Progenitor cell of endocrine pancreas (in vitro differentiated cells): ENCODE results near the gene FLYWCH1. TPM values are rescaled to one million over a fixed set of nuclear protein-coding genes. Genes with fewer than 3 reads are reported as not detected.

ENCODE experiments used
- DNase-seq: peaks from one replicate; pipeline ENCODE4 v3.0.0; 2021; ENCODE audit warnings: low spot score; ENCODE audit not compliant: unreplicated experiment
- H3K27ac Mint-ChIP-seq: 2 replicates; pipeline ENCODE4 v1.8.0; 2021; ENCODE audit warnings: mild to moderate bottlenecking, moderate library complexity, mixed read lengths
- H3K27me3 Mint-ChIP-seq: 2 replicates; pipeline ENCODE4 v1.8.0; 2021; ENCODE audit warnings: mixed read lengths
- H3K36me3 Mint-ChIP-seq: 2 replicates; pipeline ENCODE4 v1.8.0; 2022; ENCODE audit warnings: mixed read lengths; ENCODE audit not compliant: insufficient read depth
- H3K4me1 Mint-ChIP-seq: 2 replicates; pipeline ENCODE4 v1.8.0; 2021; ENCODE audit warnings: low read depth, mixed read lengths
- H3K4me3 Mint-ChIP-seq: 2 replicates; pipeline ENCODE4 v1.8.0; 2021; ENCODE audit warnings: low read depth, mild to moderate bottlenecking, moderate library complexity, mixed read lengths
- H3K9me3 Mint-ChIP-seq: 2 replicates; pipeline ENCODE4 v1.8.0; 2021; ENCODE audit warnings: low read depth, mixed read lengths
- total RNA-seq: library from RNA; stranded (reverse); gene quantifications from 2 replicates; pipeline ENCODE4 v1.2.1, GENCODE V29; 2021
- TF ChIP-seq, protein P1 (sequence below): fragments of 200-600 bp; sonication (generic); IDR thresholded peaks from one replicate; pipeline ENCODE4 v1.5.0; 2021; ENCODE audit warnings: antibody characterized with exemption, mild to moderate bottlenecking; ENCODE audit not compliant: unreplicated experiment

Gene FLYWCH1
- total RNA-seq, 1 donor from 2014 or later = 19.5 TPM

DNA sequence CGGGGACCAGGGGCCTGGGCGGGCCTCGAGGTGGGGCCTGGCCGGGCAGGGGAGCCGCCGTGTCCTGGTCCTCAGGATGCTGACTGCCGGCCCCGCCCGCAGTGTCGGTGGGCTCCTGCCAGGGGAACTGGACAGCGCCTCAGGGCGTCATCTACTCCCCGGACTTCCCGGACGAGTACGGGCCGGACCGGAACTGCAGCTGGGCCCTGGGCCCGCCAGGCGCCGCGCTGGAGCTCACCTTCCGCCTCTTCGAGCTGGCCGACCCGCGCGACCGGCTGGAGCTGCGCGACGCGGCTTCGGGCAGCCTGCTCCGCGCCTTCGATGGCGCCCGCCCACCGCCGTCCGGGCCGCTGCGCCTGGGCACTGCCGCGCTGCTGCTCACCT lies 55.1 kb downstream of the FLYWCH1 start:
- TF ChIP-seq, protein P1, sequence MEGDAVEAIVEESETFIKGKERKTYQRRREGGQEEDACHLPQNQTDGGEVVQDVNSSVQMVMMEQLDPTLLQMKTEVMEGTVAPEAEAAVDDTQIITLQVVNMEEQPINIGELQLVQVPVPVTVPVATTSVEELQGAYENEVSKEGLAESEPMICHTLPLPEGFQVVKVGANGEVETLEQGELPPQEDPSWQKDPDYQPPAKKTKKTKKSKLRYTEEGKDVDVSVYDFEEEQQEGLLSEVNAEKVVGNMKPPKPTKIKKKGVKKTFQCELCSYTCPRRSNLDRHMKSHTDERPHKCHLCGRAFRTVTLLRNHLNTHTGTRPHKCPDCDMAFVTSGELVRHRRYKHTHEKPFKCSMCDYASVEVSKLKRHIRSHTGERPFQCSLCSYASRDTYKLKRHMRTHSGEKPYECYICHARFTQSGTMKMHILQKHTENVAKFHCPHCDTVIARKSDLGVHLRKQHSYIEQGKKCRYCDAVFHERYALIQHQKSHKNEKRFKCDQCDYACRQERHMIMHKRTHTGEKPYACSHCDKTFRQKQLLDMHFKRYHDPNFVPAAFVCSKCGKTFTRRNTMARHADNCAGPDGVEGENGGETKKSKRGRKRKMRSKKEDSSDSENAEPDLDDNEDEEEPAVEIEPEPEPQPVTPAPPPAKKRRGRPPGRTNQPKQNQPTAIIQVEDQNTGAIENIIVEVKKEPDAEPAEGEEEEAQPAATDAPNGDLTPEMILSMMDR = no peak
- peaks cover 35% of the 10 kb centered on the region for H3K27me3 Mint-ChIP-seq
- peaks cover 2% of the 10 kb centered on the region for H3K4me1 Mint-ChIP-seq
- no peak for DNase-seq
- no peaks in the 10 kb centered on the region for H3K36me3 Mint-ChIP-seq
- H3K9me3 Mint-ChIP-seq = no peaks in the 10 kb centered on the region
- no peak overlapping the region for H3K4me3 Mint-ChIP-seq
- H3K27ac Mint-ChIP-seq = no peak overlapping the region

DNA sequence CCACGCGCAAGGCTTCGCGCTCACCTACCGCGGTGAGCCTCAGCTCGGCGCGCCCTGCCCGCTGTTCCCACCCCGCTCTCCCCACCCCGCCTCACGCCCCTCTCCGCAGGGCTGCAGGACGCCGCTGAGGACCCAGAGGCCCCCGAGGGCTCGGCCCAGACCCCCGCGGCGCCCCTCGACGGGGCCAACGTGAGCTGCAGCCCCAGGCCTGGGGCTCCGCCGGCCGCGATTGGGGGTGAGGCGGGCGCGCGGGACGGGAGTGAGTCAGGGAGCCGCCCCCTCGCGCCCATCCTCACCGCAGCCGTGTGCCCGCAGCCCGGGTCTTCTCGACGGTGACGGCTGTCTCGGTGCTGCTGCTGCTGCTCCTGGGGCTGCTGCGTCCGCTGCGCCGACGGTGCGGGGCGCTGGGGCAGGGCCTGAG lies 55.5 kb downstream of the FLYWCH1 start:
- TF ChIP-seq, protein P1 = no peak
- H3K27ac Mint-ChIP-seq = no peak overlapping the region
- no peak overlapping the region for H3K4me3 Mint-ChIP-seq
- peaks cover 2% of the 10 kb centered on the region for H3K4me1 Mint-ChIP-seq
- no peaks in the 10 kb centered on the region for H3K9me3 Mint-ChIP-seq
- no peak for DNase-seq
- no peaks in the 10 kb centered on the region for H3K36me3 Mint-ChIP-seq
- peaks cover 35% of the 10 kb centered on the region for H3K27me3 Mint-ChIP-seq

DNA sequence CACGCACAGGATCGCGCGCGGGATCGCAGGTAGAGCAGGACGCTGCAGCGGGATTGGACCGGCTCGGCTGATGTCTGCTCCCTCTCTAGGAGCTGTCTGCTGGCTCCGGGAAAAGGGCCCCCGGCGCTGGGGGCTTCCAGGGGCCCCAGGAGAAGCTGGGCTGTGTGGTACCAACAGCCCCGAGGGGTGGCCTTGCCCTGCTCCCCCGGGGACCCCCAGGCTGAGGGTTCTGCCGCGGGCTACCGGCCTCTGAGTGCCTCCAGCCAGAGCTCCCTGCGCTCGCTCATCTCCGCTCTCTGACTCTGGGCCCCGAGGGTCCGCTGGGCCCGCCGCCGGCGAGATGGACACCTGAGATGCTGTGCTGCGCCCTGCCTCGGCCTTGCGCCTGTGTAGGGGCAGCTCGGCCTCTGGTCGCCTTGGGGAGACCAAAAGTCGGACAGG lies 56.0 kb downstream of the FLYWCH1 start:
- Mint-ChIP-seq H3K4me1 (peaks cover 2% of the 10 kb centered on the region), H3K27me3 (peaks cover 32% of the 10 kb centered on the region), H3K4me3 (no peak overlapping the region), H3K9me3 (no peaks in the 10 kb centered on the region), H3K27ac (no peak overlapping the region), H3K36me3 (no peaks in the 10 kb centered on the region)
- no peak for DNase-seq
- TF ChIP-seq, protein P1 = no peak

DNA sequence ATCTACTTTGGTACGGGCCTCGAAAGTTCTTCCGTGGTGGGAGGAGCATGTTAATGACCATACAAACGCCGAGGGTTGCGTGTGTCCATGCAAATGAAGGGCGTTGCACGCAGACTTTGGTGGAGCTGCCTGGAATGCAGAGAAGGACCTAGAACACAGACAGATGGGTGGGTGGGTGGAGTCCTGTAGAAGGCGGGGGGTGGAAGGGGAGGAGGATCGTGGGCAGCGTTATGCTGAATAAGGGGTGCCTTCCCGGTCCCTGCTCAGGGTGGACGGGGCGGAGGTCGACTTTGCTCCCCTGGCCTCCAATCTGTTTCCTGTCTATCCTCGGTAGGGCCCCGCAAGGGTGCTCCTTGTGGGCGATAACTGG lies 56.6 kb downstream of the FLYWCH1 start:
- no peak for DNase-seq
- peak overlapping the region; percentile 78 for H3K27ac Mint-ChIP-seq

DNA sequence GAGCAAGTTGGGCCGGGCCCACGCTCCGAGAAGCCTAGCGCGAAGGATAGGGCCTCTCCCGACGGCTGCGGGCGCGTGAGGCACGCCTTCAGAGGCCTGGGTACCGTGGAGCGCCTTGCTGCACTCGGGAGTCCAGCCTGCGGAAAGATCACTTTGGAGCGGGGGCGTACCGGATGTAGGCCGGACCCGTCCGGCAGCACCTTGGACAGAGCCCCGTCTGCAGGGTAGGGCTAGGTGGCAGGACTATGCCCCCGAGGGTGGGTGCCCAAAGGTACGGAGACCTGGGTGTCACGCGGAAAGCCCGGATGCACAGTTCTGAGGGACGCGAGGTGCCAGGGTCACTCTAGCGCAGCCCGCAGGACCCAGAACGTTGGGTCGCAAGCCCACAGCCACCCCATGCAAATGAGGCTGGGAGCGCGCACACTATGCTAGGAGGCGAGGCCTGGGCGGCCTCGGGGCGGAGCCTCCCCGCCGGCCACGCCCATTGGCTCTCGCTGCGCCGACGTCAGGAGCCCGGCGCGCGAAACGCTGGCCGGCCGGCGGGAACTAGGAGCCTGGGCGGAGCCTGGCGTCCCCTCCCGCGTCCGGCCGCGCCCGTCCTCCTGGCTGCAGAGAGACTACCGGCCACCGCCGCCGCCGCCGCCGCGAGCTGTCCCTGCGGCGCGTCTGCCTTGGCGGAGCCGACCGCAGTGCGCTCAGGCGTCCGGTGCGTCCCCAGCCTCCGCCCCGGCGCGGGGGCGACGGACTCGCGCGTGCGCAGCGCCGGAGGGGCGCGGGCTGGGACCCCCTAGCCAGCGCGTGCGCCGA lies 57.2 kb downstream of the FLYWCH1 start, which contains the start of gene PAQR4:
PAQR4 (plus strand) TSS at position 611 of the 807 bp plus-strand sequence. CDS start 327 bp downstream, outside the sequence.
- peak within 1 kb of the TSS; percentile 66 for H3K4me3 Mint-ChIP-seq
- TF ChIP-seq, protein P1 = no peak
- H3K4me1 Mint-ChIP-seq = peaks cover 2% of the 10 kb centered on the region
- H3K27me3 Mint-ChIP-seq = peaks cover 27% of the 10 kb centered on the region
- H3K9me3 Mint-ChIP-seq = no peaks in the 10 kb centered on the region
- H3K27ac Mint-ChIP-seq = peak within 1 kb of the TSS; percentile 78
- peak; percentile 78 for DNase-seq
- no peaks in the 10 kb centered on the region for H3K36me3 Mint-ChIP-seq

More for the DNA sequence above, 56.6 kb downstream of the FLYWCH1 start:
- H3K4me3 Mint-ChIP-seq = peak overlapping the region; percentile 66
- no peaks in the 10 kb centered on the region for H3K36me3 Mint-ChIP-seq
- TF ChIP-seq, protein P1 = no peak
- H3K9me3 Mint-ChIP-seq = no peaks in the 10 kb centered on the region
- H3K27me3 Mint-ChIP-seq = peaks cover 30% of the 10 kb centered on the region
- H3K4me1 Mint-ChIP-seq = peaks cover 2% of the 10 kb centered on the region
